ENCODE results near the gene MINDY4B.

GRCh38 chr3:150928234-150928633, 23.0 kb upstream of the MINDY4B start:
- TF ChIP-seq SRF (IDR thresholded peaks at IDR 0.05; ENCODE audit: low read depth, low read length) (no peak), POLR2AphosphoS5 (IDR thresholded peaks at IDR 0.05; ENCODE audit: low read depth, low read length) (no peak), CTCF (CRISPR knock-in tag; IDR thresholded peaks at IDR 0.05) (no peak), EP300 (IDR thresholded peaks at IDR 0.05; ENCODE audit: low read depth in 2 of 2, low read length in 2 of 2) (no peak), EP300 (CRISPR knock-in tag; IDR thresholded peaks at IDR 0.05; ENCODE audit: borderline replicate concordance) (no peak), ZBTB43 (CRISPR knock-in tag; conservative IDR thresholded peaks at IDR 0.05) (no peak), TCF7L2 (IDR thresholded peaks at IDR 0.05; ENCODE audit: low read depth, low read length) (no peak), REST (IDR thresholded peaks at IDR 0.05; ENCODE audit: borderline replicate concordance in 1 of 2, low read depth in 1 of 2, low read length in 2 of 2) (no peak), HNRNPLL (IDR thresholded peaks at IDR 0.05; ENCODE audit: low read depth, low read length, poor library complexity, severe bottlenecking) (no peak), SALL2 (CRISPR knock-in tag; IDR thresholded peaks at IDR 0.05) (no peak), ZNF160 (CRISPR knock-in tag; IDR thresholded peaks at IDR 0.05) (no peak), KDM1A (CRISPR knock-in tag; IDR thresholded peaks at IDR 0.05) (no peak), ZNF383 (CRISPR knock-in tag; IDR thresholded peaks at IDR 0.05; ENCODE audit: borderline replicate concordance) (no peak), MNT (IDR thresholded peaks at IDR 0.05) (no peak)
